Activated naive CD4-positive, alpha-beta T cell treated with anti-CD3 and anti-CD28 coated beads for 36 hours (primary cell): ENCODE data around the gene NT5DC1. TPM values are rescaled to one million over a fixed set of nuclear protein-coding genes. Genes with fewer than 3 reads are reported as not detected.

Source experiments
- CTCF ChIA-PET: fragments of 350-600 bp; sonication (Branson Sonifier 250); formaldehyde crosslinking; loops from one replicate; lab custom pipeline; 2021; ENCODE audit warnings: antibody characterized with exemption; lab: Charles Lee
- DNase-seq: peaks from one replicate; pipeline ENCODE4 v3.0.0-alpha.2; 2020
- H3K27ac Mint-ChIP-seq: one replicate; pipeline ENCODE4 v1.8.0; 2021; ENCODE audit warnings: mild to moderate bottlenecking, mixed read lengths
- H3K27me3 Mint-ChIP-seq: one replicate; pipeline ENCODE4 v1.8.0; 2021; ENCODE audit warnings: low read depth, mixed read lengths
- H3K36me3 Mint-ChIP-seq: one replicate; pipeline ENCODE4 v1.8.0; 2021; ENCODE audit warnings: low read depth, mixed read lengths
- H3K4me1 Mint-ChIP-seq: one replicate; pipeline ENCODE4 v1.8.0; 2021; ENCODE audit warnings: low read depth, mixed read lengths
- H3K4me3 Mint-ChIP-seq: one replicate; pipeline ENCODE4 v1.8.0; 2021; ENCODE audit warnings: mild to moderate bottlenecking, moderate library complexity, mixed read lengths
- H3K9me3 Mint-ChIP-seq: one replicate; pipeline ENCODE4 v1.8.0; 2021; ENCODE audit warnings: mixed read lengths
- intact Hi-C: fragments of 100-400 bp; cut with micrococcal nuclease; formaldehyde crosslinking; loops from one replicate; pipeline ENCODE4 v1.15.1; 2023
- total RNA-seq, 2 experiments: library from RNA; stranded (reverse); gene quantifications; one replicate each; pipeline ENCODE4 v1.2.3, GENCODE V29; 2021

The NT5DC1 gene
- total RNA-seq, 2 experiments from 2014 or later: 59.7 to 62.6 TPM

DNA sequence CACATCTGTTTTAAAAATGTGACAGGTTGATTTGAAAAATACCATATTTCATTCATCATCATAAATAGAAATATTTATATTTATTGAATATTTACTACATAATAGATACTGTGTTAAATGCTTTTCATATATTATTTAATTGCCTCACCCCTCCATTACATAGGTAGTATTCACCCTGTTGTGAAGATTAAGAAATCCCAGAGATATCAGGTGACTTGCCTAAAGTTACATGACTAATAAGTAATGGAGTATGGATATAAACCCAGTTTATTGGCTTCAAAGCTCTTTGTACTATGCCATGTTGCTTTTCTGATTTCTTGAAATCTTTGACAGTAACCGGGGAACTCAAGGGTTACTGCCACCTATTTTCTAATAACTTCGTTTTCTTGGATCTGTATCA, 189.2 kb downstream of the NT5DC1 start:
- H3K27me3 Mint-ChIP-seq: no peaks in the 10 kb centered on the region
- intact Hi-C loops: loop anchor here (5.0 kb wide), 2 partner anchors 157 to 357 kb away; no protein-coding TSS in a partner anchor
- H3K4me1 Mint-ChIP-seq: no peaks in the 10 kb centered on the region
- H3K4me3 Mint-ChIP-seq: no peak overlapping the region
- DNase-seq: no peak
- CTCF ChIA-PET: interaction anchor here (0.8 to 1.4 kb wide), 3 partner anchors 8 to 245 kb away, joined by 3 read pairs; no protein-coding TSS in a partner anchor
- no peaks in the 10 kb centered on the region for H3K36me3 Mint-ChIP-seq
- no peaks in the 10 kb centered on the region for H3K9me3 Mint-ChIP-seq
- H3K27ac Mint-ChIP-seq: no peak overlapping the region

DNA sequence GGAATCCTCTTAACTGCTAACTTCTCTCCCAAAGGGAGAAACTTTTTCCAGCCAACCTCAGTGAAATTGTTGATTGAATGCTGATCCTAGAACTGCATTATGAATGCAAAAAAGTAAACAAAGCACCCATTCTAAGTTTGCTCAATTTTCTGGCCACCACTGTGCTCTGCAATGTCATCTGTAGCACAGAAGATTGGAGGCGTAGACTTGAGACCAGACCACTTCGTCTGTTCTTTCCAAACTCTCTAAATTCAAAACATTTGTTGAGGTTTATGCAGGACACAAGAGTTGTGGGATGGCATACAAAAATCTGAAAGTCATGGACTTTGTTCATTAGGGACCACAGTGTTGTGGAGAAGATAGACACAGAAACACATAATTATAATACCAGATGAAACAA, 190.1 kb downstream of the NT5DC1 start:
- H3K9me3 Mint-ChIP-seq: no peaks in the 10 kb centered on the region
- DNase-seq: no peak
- H3K4me1 Mint-ChIP-seq: no peaks in the 10 kb centered on the region
- H3K27ac Mint-ChIP-seq: no peak overlapping the region
- H3K36me3 Mint-ChIP-seq: no peaks in the 10 kb centered on the region
- no peak overlapping the region for H3K4me3 Mint-ChIP-seq
- intact Hi-C loops: no loop called here
- CTCF ChIA-PET: interaction anchor here (0.6 to 1.4 kb wide), 3 partner anchors 70 to 567 kb away, joined by 3 read pairs; no protein-coding TSS in a partner anchor
- no peaks in the 10 kb centered on the region for H3K27me3 Mint-ChIP-seq

DNA sequence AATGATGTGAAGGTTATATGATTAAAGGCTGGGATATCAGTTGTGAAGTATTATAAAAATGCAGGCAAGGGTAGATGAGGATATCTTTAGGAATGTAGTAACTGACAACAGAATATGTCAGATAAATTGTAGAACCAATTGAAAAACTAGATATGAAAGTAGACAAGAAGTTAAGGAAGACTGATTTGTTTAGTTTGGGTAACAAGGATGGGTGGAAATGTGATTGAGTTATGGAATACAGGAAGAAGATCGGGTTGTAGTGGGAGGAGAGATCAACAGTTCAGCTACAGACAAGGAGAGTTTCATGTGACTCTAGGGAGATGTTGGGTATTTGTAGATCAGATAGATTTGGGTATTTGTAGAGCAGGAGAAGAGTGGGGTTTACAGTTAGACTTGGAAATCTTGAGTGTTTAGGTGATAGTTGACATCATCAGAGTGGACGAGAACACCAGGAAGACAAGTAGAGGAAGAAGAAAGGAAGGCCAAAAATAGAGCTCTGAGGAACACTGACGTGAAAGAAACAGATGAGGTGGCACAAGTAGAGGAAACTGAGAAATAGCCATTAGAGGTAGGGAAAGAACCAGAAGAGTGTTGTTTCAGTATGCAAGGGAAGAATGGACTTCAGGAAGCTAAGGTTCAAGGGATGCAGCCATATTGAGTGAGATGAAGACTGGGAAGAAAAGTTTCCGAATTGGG, 191.2 kb downstream of the NT5DC1 start:
- H3K27me3 Mint-ChIP-seq: no peaks in the 10 kb centered on the region
- H3K4me1 Mint-ChIP-seq: no peaks in the 10 kb centered on the region
- no peak for DNase-seq
- intact Hi-C loops: no loop called here
- no peaks in the 10 kb centered on the region for H3K36me3 Mint-ChIP-seq
- CTCF ChIA-PET: interaction anchor here (1.2 kb wide), 1 partner anchor 242 kb away, joined by 7 read pairs; no protein-coding TSS in a partner anchor
- no peaks in the 10 kb centered on the region for H3K9me3 Mint-ChIP-seq
- no peak overlapping the region for H3K4me3 Mint-ChIP-seq
- no peak overlapping the region for H3K27ac Mint-ChIP-seq

DNA sequence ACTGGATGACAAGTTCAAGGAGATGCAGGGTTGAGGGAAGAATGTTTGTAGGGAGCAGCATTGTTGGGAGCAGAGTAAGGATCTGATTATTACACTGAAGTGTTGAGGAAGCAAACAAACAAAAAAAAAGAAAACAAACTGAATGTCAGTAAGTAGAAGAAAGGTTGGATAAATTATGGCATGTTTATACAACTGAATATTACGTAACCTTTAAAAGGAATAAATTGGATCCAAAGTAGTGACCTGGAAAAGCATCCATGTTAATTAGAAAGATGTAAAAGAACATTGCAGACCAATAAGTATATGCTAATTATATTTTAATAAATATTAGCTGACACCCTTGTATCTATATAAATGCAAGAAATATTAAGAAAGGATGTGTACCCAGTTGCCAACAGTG, 191.9 kb downstream of the NT5DC1 start:
- Mint-ChIP-seq H3K4me1 (no peaks in the 10 kb centered on the region), H3K27me3 (no peaks in the 10 kb centered on the region), H3K4me3 (no peak overlapping the region), H3K9me3 (no peaks in the 10 kb centered on the region), H3K27ac (no peak overlapping the region), H3K36me3 (no peaks in the 10 kb centered on the region)
- CTCF ChIA-PET: interaction anchor here (1.2 to 2.2 kb wide), 2 partner anchors 241 to 270 kb away, joined by 6 to 7 read pairs; no protein-coding TSS in a partner anchor
- no peak for DNase-seq
- intact Hi-C loops: no loop called here

DNA sequence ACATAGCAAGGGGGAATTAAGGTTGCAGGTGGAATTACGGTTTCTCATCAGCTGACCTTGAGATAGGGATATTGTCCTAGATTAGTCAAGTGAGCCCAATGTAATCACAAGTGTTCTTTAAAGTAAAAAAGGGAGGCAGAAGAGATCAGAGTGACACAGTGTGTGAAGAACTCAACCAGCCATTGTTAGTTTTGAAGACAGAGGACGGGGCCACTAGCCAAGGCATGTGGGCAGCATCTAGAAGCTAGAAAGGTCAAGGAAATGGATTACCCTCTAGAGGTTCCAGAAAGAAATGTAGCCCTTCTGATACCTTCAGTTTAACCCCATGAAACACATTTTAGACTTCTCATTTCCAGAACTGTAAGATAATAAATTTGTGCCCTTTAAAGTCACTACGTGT, 197.6 kb downstream of the NT5DC1 start:
- DNase-seq: no peak
- H3K27ac Mint-ChIP-seq: no peak overlapping the region
- H3K4me1 Mint-ChIP-seq: no peaks in the 10 kb centered on the region
- peaks cover 2% of the 10 kb centered on the region for H3K36me3 Mint-ChIP-seq
- CTCF ChIA-PET: interaction anchor here (1.1 to 1.3 kb wide), 3 partner anchors 9 to 155 kb away, joined by 3 read pairs; no protein-coding TSS in a partner anchor
- H3K4me3 Mint-ChIP-seq: no peak overlapping the region
- no peaks in the 10 kb centered on the region for H3K27me3 Mint-ChIP-seq
- peaks cover 12% of the 10 kb centered on the region for H3K9me3 Mint-ChIP-seq
- intact Hi-C loops: no loop called here

DNA sequence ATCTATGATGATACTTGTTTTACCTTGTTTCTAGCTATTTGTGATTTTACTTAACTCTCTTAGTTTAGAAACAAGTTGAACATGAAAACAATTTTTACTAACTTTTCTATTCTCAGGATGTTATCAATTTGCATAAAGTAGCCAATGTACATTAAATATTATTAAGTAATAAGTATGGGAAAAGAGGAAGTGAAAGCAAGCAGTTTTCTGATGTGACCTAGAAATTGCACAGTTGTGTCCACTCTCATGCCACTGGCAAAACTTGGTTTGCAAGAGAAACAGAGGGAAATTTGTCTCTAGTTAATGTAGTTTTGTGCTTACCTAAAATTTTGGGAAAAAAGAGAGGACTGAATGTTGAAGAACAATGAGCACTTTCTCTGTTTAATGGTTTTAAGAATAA, 198.3 kb downstream of the NT5DC1 start:
- Mint-ChIP-seq H3K36me3 (peaks cover 2% of the 10 kb centered on the region), H3K27ac (no peak overlapping the region), H3K9me3 (peaks cover 12% of the 10 kb centered on the region), H3K4me3 (no peak overlapping the region), H3K27me3 (no peaks in the 10 kb centered on the region), H3K4me1 (no peaks in the 10 kb centered on the region)
- no peak for DNase-seq
- CTCF ChIA-PET: interaction anchor here (1.1 to 1.2 kb wide), 2 partner anchors 11 to 154 kb away, joined by 3 read pairs; no protein-coding TSS in a partner anchor
- intact Hi-C loops: no loop called here

Other genes starting within 250 kb of the NT5DC1 start
- not detected for gene FRK, start 40.0 kb upstream of the NT5DC1 start, total RNA-seq
- not detected for gene COL10A1, start 25.3 kb downstream of the NT5DC1 start, total RNA-seq
- 1 to 10 TPM; 7.8 to 8.0 TPM for gene TSPYL4, start 153.2 kb downstream of the NT5DC1 start, total RNA-seq
- 10 to 100 TPM; 33.4 to 34.7 TPM for gene TSPYL1, start 179.1 kb downstream of the NT5DC1 start, total RNA-seq